SK-N-SH treated with all-trans-retinoic acid at 6 μM for 48 hours (cell line): Measurements from ENCODE around the gene SPRR1A.

ENCODE experiments used
- ARNTL ChIP-seq: fragments of 450-650 bp; formaldehyde crosslinking; IDR thresholded peaks from 2 replicates; pipeline ENCODE4 v1.5.0; 2020; ENCODE audit warnings: low read depth, mild to moderate bottlenecking, moderate library complexity, borderline replicate concordance
- BACH2 ChIP-seq: fragments of 250-450 bp; sonication (Bioruptor Pico); IDR thresholded peaks from 2 replicates; pipeline ENCODE4 v1.9.0; 2021; ENCODE audit warnings: mild to moderate bottlenecking, borderline replicate concordance
- CSDC2 ChIP-seq: fragments of 250-450 bp; sonication (Bioruptor Pico); IDR thresholded peaks from 2 replicates; pipeline ENCODE4 v1.5.0; 2020; ENCODE audit warnings: mild to moderate bottlenecking, moderate library complexity
- ESRRG ChIP-seq: fragments of 250-450 bp; sonication (Bioruptor Pico); IDR thresholded peaks from 2 replicates; pipeline ENCODE4 v1.6.1; 2021; ENCODE audit warnings: mild to moderate bottlenecking
- OSR1 ChIP-seq: fragments of 250-450 bp; sonication (Bioruptor Pico); IDR thresholded peaks from 2 replicates; pipeline ENCODE4 v1.8.0; 2022; ENCODE audit warnings: moderate library complexity, mild to moderate bottlenecking, inconsistent platforms
- RARB ChIP-seq: fragments of 250-450 bp; sonication (Bioruptor Pico); IDR thresholded peaks from 2 replicates; pipeline ENCODE4 v1.8.0; 2021; ENCODE audit warnings: mild to moderate bottlenecking, moderate library complexity
- TCF4 ChIP-seq: fragments of 250-450 bp; sonication (Bioruptor Pico); IDR thresholded peaks from 2 replicates; pipeline ENCODE4 v1.8.0; 2021; ENCODE audit warnings: mild to moderate bottlenecking, moderate library complexity, borderline replicate concordance
- ZFP3 ChIP-seq: fragments of 250-450 bp; sonication (Bioruptor Pico); IDR thresholded peaks from 2 replicates; pipeline ENCODE4 v1.5.0; 2020; ENCODE audit warnings: mild to moderate bottlenecking, moderate library complexity
- ZNF8 ChIP-seq: fragments of 450-650 bp; formaldehyde crosslinking; IDR thresholded peaks from 2 replicates; pipeline ENCODE4 v1.5.0; 2020; ENCODE audit warnings: mild to moderate bottlenecking, moderate library complexity
- TF ChIP-seq, protein P1 (sequence below): fragments of 250-450 bp; sonication (Bioruptor Pico); IDR thresholded peaks from 2 replicates; pipeline ENCODE4 v1.8.0; 2020; ENCODE audit warnings: mild to moderate bottlenecking, moderate library complexity, borderline replicate concordance

- TF ChIP-seq, protein P1, sequence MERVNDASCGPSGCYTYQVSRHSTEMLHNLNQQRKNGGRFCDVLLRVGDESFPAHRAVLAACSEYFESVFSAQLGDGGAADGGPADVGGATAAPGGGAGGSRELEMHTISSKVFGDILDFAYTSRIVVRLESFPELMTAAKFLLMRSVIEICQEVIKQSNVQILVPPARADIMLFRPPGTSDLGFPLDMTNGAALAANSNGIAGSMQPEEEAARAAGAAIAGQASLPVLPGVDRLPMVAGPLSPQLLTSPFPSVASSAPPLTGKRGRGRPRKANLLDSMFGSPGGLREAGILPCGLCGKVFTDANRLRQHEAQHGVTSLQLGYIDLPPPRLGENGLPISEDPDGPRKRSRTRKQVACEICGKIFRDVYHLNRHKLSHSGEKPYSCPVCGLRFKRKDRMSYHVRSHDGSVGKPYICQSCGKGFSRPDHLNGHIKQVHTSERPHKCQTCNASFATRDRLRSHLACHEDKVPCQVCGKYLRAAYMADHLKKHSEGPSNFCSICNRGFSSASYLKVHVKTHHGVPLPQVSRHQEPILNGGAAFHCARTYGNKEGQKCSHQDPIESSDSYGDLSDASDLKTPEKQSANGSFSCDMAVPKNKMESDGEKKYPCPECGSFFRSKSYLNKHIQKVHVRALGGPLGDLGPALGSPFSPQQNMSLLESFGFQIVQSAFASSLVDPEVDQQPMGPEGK, result no peak
- no peak for TF ChIP-seq ZNF8 (CRISPR knock-in tag)
- no peak for TF ChIP-seq OSR1
- TF ChIP-seq ESRRG (CRISPR knock-in tag), result no peak
- no peak for TF ChIP-seq ZFP3
- TF ChIP-seq ARNTL (CRISPR knock-in tag), result no peak
- TF ChIP-seq BACH2 (CRISPR knock-in tag), result no peak
- TF ChIP-seq RARB (CRISPR knock-in tag), result no peak
- no peak for TF ChIP-seq CSDC2 (CRISPR knock-in tag)
- no peak for TF ChIP-seq TCF4 (CRISPR knock-in tag)
These were observed 48.9 kb downstream of the SPRR1A start for GRCh38 chr1:153032677-153033308.
